Mesothelial cell of epicardium (in vitro differentiated cells): Measurements from ENCODE around the gene GPR42. TPM values are rescaled to one million over a fixed set of nuclear protein-coding genes. Genes with fewer than 3 reads are reported as not detected.
"Not testable (repeated sequence)": the region's sequence is repeated elsewhere in the genome, so short reads cannot be mapped to it uniquely, and the experiment has no call there.

ENCODE experiments used
- DNase-seq, 2 experiments: peaks; one replicate each; pipeline ENCODE4 v3.0.0; 2021; ENCODE audit warnings: low spot score in 2 of 2; ENCODE audit not compliant: unreplicated experiment in 2 of 2
- H3K27ac Mint-ChIP-seq: 2 replicates; pipeline ENCODE4 v1.8.0; 2021; ENCODE audit warnings: mixed read lengths
- H3K27me3 Mint-ChIP-seq: 2 replicates; pipeline ENCODE4 v1.8.0; 2021; ENCODE audit warnings: low read depth, mixed read lengths
- H3K36me3 Mint-ChIP-seq: 2 replicates; pipeline ENCODE4 v1.8.0; 2021; ENCODE audit warnings: mixed read lengths
- H3K4me1 Mint-ChIP-seq: 2 replicates; pipeline ENCODE4 v1.8.0; 2021; ENCODE audit warnings: mixed read lengths
- H3K4me3 Mint-ChIP-seq: 2 replicates; pipeline ENCODE4 v1.8.0; 2021; ENCODE audit warnings: mild to moderate bottlenecking, moderate library complexity, mixed read lengths
- H3K9me3 Mint-ChIP-seq: 2 replicates; pipeline ENCODE4 v1.8.0; 2021; ENCODE audit warnings: mixed read lengths
- CTCF ChIP-seq: fragments of 200-600 bp; sonication (generic); IDR thresholded peaks from one replicate; pipeline ENCODE4 v1.5.0; 2021; ENCODE audit warnings: antibody characterized with exemption; ENCODE audit not compliant: unreplicated experiment
- total RNA-seq: library from RNA; stranded (reverse); gene quantifications from 3 replicates; pipeline ENCODE4 v1.2.1, GENCODE V29; 2021

Gene GPR42
- total RNA-seq, 1 donor from 2014 or later = not detected

GRCh38 chr19:35355791-35356460 lies 14.9 kb upstream of the GPR42 start:
- Mint-ChIP-seq H3K4me1 (peaks cover 7% of the 10 kb centered on the region), H3K9me3 (no peaks in the 10 kb centered on the region), H3K27me3 (peaks cover 3% of the 10 kb centered on the region), H3K36me3 (no peaks in the 10 kb centered on the region), H3K27ac (no peak overlapping the region), H3K4me3 (no peak overlapping the region)
- TF ChIP-seq CTCF = no peak
- DNase-seq = no peak

DNA sequence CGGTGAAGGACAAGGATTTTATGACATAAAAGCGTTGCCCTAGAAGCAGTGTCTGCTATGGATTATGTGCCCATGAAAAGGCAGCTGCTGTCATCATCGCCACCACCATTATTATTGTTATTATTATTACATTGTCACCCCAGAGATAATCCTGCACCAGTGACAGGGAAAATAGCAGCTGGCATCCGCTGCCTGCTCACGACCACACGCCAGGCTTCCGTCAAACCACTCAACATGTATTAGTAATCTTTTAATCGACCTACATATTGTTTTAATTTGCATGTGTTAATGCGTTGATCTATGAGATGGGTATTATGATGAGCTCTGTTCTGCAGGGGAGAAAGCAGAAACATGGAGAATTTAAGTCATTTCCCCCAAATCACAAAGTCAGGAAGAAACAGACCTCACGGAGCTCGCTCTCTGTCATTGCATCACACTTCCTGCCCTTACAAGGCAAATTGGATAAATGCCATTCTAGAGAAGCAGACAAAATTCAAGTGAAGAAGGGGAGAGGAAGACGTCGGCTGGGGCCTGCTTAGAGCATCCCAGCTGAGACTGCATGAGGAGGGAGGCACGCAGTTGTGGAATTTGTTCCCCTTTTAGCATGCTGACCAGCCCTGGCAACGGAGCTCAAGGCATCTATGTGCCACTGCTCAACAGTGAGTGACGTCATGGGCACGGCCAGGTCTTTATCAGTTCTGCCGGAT lies 12.8 kb upstream of the GPR42 start, which contains the start of gene FFAR3:
Gene FFAR3, plus strand, starts transcription at position 594 of the 707 bp plus-strand sequence. CDS start 431 bp downstream, outside the sequence.
- Mint-ChIP-seq H3K36me3 (no peaks in the 10 kb centered on the region), H3K4me3 (no peak within 1 kb of the TSS), H3K9me3 (no peaks in the 10 kb centered on the region), H3K4me1 (peaks cover 6% of the 10 kb centered on the region), H3K27ac (no peak within 1 kb of the TSS), H3K27me3 (peaks cover 8% of the 10 kb centered on the region)
- DNase-seq = no peak
- no peak for TF ChIP-seq CTCF

DNA sequence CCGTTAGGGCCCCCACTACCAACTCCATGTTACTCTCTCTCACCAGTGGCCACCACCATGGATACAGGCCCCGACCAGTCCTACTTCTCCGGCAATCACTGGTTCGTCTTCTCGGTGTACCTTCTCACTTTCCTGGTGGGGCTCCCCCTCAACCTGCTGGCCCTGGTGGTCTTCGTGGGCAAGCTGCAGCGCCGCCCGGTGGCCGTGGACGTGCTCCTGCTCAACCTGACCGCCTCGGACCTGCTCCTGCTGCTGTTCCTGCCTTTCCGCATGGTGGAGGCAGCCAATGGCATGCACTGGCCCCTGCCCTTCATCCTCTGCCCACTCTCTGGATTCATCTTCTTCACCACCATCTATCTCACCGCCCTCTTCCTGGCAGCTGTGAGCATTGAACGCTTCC lies 12.0 kb upstream of the GPR42 start:
- H3K9me3 Mint-ChIP-seq, H3K27ac Mint-ChIP-seq, H3K4me3 Mint-ChIP-seq, H3K4me1 Mint-ChIP-seq, H3K27me3 Mint-ChIP-seq, DNase-seq, H3K36me3 Mint-ChIP-seq: not testable (repeated sequence)

GRCh38 chr19:35359395-35359794 lies 11.5 kb upstream of the GPR42 start:
- not testable (repeated sequence) for H3K27ac Mint-ChIP-seq, H3K36me3 Mint-ChIP-seq, H3K4me3 Mint-ChIP-seq, H3K9me3 Mint-ChIP-seq, H3K4me1 Mint-ChIP-seq, H3K27me3 Mint-ChIP-seq
- DNase-seq = peak in 1 of 2 experiments; percentile 21

GRCh38 chr19:35360081-35360480 lies 10.8 kb upstream of the GPR42 start:
- peak in 1 of 2 experiments; percentile 10 for DNase-seq
- H3K4me1 Mint-ChIP-seq, H3K9me3 Mint-ChIP-seq, H3K27ac Mint-ChIP-seq, H3K36me3 Mint-ChIP-seq, H3K4me3 Mint-ChIP-seq: not testable (repeated sequence)
- peaks cover 11% of the 10 kb centered on the region for H3K27me3 Mint-ChIP-seq

GRCh38 chr19:35360880-35361420 lies 9.9 kb upstream of the GPR42 start:
- Mint-ChIP-seq H3K36me3 (no peaks in the 10 kb centered on the region), H3K4me3 (no peak overlapping the region), H3K27me3 (peaks cover 11% of the 10 kb centered on the region), H3K9me3 (no peaks in the 10 kb centered on the region), H3K27ac (no peak overlapping the region), H3K4me1 (peaks cover 6% of the 10 kb centered on the region)
- no peak for DNase-seq
- no peak for TF ChIP-seq CTCF

- H3K27me3 Mint-ChIP-seq = peaks cover 13% of the 10 kb centered on the region
- no peaks in the 10 kb centered on the region for H3K9me3 Mint-ChIP-seq
- no peak for DNase-seq
- peaks cover 6% of the 10 kb centered on the region for H3K4me1 Mint-ChIP-seq
- TF ChIP-seq CTCF = no peak
- no peak overlapping the region for H3K4me3 Mint-ChIP-seq
- H3K36me3 Mint-ChIP-seq = no peaks in the 10 kb centered on the region
- no peak overlapping the region for H3K27ac Mint-ChIP-seq
Observed at GRCh38 chr19:35362261-35363000, 8.4 kb upstream of the GPR42 start.
